GM12878 (cell line): ENCODE measurements around the gene PIP4K2A. TPM values are rescaled to one million over a fixed set of nuclear protein-coding genes. Genes with fewer than 3 reads are reported as not detected.
A peak's percentile ranks its signal among the peaks of the same experiment; 100 is the strongest.

Source experiments
- ATAC-seq: fragments of 200-7000 bp; cut with Tn5 transposase; 3 replicates; pipeline ENCODE4 v1.9.1; 2020; ENCODE audit warnings: mild to moderate bottlenecking, moderate library complexity
- BruUV-seq: library from RNA; stranded (reverse); fragments of 400-500 nt; replicated peaks from 2 replicates; lab custom pipeline; 2021; lab: Mats Ljungman, UMichigan
- CTCF ChIA-PET: fragments of 300-600 bp; sonication (Branson Sonifier 250); formaldehyde crosslinking; extraction: SDS; loops from one replicate; lab custom pipeline; 2021; ENCODE audit warnings: inconsistent platforms; lab: Yijun Ruan, JAX
- POLR2A ChIA-PET: fragments of 350-600 bp; formaldehyde crosslinking; extraction: SDS; loops from one replicate; lab custom pipeline; 2021; ENCODE audit warnings: inconsistent platforms; lab: Charles Lee
- RAD21 ChIA-PET: fragments of 300-600 bp; sonication (Branson Sonifier 250); formaldehyde crosslinking; loops from one replicate; lab custom pipeline; 2023; ENCODE audit warnings: antibody characterized with exemption; ENCODE audit not compliant: unreplicated experiment; lab: Charles Lee
- SMC1A ChIA-PET: fragments of 300-600 bp; sonication (Branson Sonifier 250); formaldehyde crosslinking; loops from one replicate; lab custom pipeline; 2023; ENCODE audit not compliant: unreplicated experiment, uncharacterized antibody; lab: Charles Lee
- DNase-seq: peaks from one replicate; pipeline ENCODE4 v3.0.0-alpha.2; 2011; ENCODE audit warnings: low read depth, low spot score
- FAIRE-seq: peaks from 3 replicates; lab custom pipeline; 2011; peaks lifted over from hg19 to GRCh38; lab: Jason Lieb, UNC
- H2AFZ ChIP-seq: 2 replicates; pipeline ENCODE4 v1.6.0; 2011; ENCODE audit warnings: low read depth, low read length, control low read depth; ENCODE audit not compliant: control insufficient read depth
- H3K27ac ChIP-seq: 2 replicates; pipeline ENCODE4 v1.5.1; 2011; ENCODE audit warnings: control low read depth; ENCODE audit not compliant: control insufficient read depth, insufficient read depth
- H3K27me3 ChIP-seq, 2 experiments: replicated peaks in 1 of 2; 2 replicates each; pipeline versions ENCODE4 v1.6.0 to v1.6.1; 2011; ENCODE audit warnings: low read length in 1 of 2; ENCODE audit not compliant: control insufficient read depth in 2 of 2, insufficient read depth in 2 of 2
- H3K36me3 ChIP-seq, 2 experiments: 2 replicates each; pipeline ENCODE4 v1.5.1; 2011; ENCODE audit warnings: low read length in 1 of 2; ENCODE audit not compliant: control insufficient read depth in 2 of 2, insufficient read depth in 2 of 2
- H3K4me1 ChIP-seq: 2 replicates; pipeline ENCODE4 v1.6.1; 2011; ENCODE audit warnings: mild to moderate bottlenecking, low read length, moderate library complexity, mixed read lengths; ENCODE audit not compliant: control insufficient read depth, insufficient read depth
- H3K4me2 ChIP-seq: 2 replicates; pipeline ENCODE4 v1.6.0; 2011; ENCODE audit warnings: control low read depth; ENCODE audit not compliant: control insufficient read depth, insufficient read depth
- H3K4me3 ChIP-seq: fragments of 200-600 bp; sonication (generic); 2 replicates; pipeline ENCODE4 v1.5.1; 2016
- H3K79me2 ChIP-seq: 2 replicates; pipeline ENCODE4 v1.6.0; 2011; ENCODE audit warnings: low read length; ENCODE audit not compliant: control insufficient read depth, insufficient read depth
- H3K9ac ChIP-seq: 2 replicates; pipeline ENCODE4 v1.8.0; 2011; ENCODE audit warnings: low read length, control low read depth, mixed read lengths; ENCODE audit not compliant: control insufficient read depth, insufficient read depth
- H3K9me3 ChIP-seq: replicated peaks from 3 replicates; pipeline ENCODE4 v1.5.1; 2011; ENCODE audit warnings: mild to moderate bottlenecking, low read length; ENCODE audit not compliant: control insufficient read depth, insufficient read depth
- H4K20me1 ChIP-seq: 2 replicates; pipeline ENCODE4 v1.6.0; 2011; ENCODE audit not compliant: control insufficient read depth, insufficient read depth
- BMI1 ChIP-seq: fragments of 450-650 bp; IDR thresholded peaks from 2 replicates; pipeline ENCODE4 v1.6.1; 2016; ENCODE audit warnings: mild to moderate bottlenecking, moderate library complexity, borderline replicate concordance
- CBFB ChIP-seq: IDR thresholded peaks from 2 replicates; pipeline ENCODE4 v1.6.1; 2016; ENCODE audit warnings: antibody characterized with exemption, low read depth
- CREM ChIP-seq: IDR thresholded peaks from 2 replicates; pipeline ENCODE4 v1.6.1; 2014; ENCODE audit warnings: antibody characterized with exemption, low read depth
- EGR1 ChIP-seq, 2 experiments: IDR thresholded peaks; 1 replicate in 1 of 2; 2 replicates in 1 of 2; pipeline ENCODE4 v1.6.1; 2011 to 2012; ENCODE audit warnings: low read depth in 2 of 2, low read length in 2 of 2, borderline replicate concordance in 1 of 2, mild to moderate bottlenecking in 1 of 2, moderate library complexity in 1 of 2
- FOXK2 ChIP-seq: fragments of 450-650 bp; IDR thresholded peaks from 2 replicates; pipeline ENCODE4 v1.6.1; 2017; ENCODE audit warnings: mild to moderate bottlenecking, moderate library complexity
- HCFC1 ChIP-seq: fragments of 150-350 bp; IDR thresholded peaks from 2 replicates; pipeline ENCODE4 v1.6.1; 2014; ENCODE audit warnings: low read length
- HDGF ChIP-seq: fragments of 450-650 bp; IDR thresholded peaks from 2 replicates; pipeline ENCODE4 v1.6.1; 2016; ENCODE audit warnings: antibody characterized with exemption
- JUNB ChIP-seq: IDR thresholded peaks from 2 replicates; pipeline ENCODE4 v1.6.1; 2016; ENCODE audit warnings: antibody characterized with exemption, mild to moderate bottlenecking
- KDM1A ChIP-seq: fragments of 200-600 bp; sonication (generic); IDR thresholded peaks from 2 replicates; pipeline ENCODE4 v1.6.1; 2016; ENCODE audit warnings: borderline replicate concordance
- MTA2 ChIP-seq: fragments of 450-650 bp; IDR thresholded peaks from 2 replicates; pipeline ENCODE4 v1.6.1; 2016; ENCODE audit warnings: low read depth, mild to moderate bottlenecking, moderate library complexity
- NR2F1 ChIP-seq: fragments of 450-650 bp; conservative IDR thresholded peaks from 2 replicates; pipeline ENCODE4 v1.6.1; 2017; ENCODE audit warnings: mild to moderate bottlenecking
- PAX8 ChIP-seq: fragments of 450-650 bp; IDR thresholded peaks from 2 replicates; pipeline ENCODE4 v1.6.1; 2017; ENCODE audit warnings: mild to moderate bottlenecking, moderate library complexity
- SPI1 ChIP-seq: IDR thresholded peaks from 2 replicates; pipeline ENCODE4 v1.6.1; 2011; ENCODE audit warnings: low read depth, mild to moderate bottlenecking, low read length, moderate library complexity, borderline replicate concordance; ENCODE audit not compliant: insufficient read depth
- ZBTB40 ChIP-seq: fragments of 450-650 bp; IDR thresholded peaks from 2 replicates; pipeline ENCODE4 v1.6.1; 2016; ENCODE audit warnings: mild to moderate bottlenecking, moderate library complexity, borderline replicate concordance
- WGBS: methylation state at CpG from one replicate; pipeline ENCODE4 v1.1.6; 2016; ENCODE audit warnings: low lambda C conversion rate; ENCODE audit not compliant: insufficient replicate concordance, insufficient coverage; ENCODE audit errors: missing lambda C conversion rate; 5-methylcytosine and 5-hydroxymethylcytosine counted together
- in situ Hi-C: fragments of 300-500 bp; cut with MboI; formaldehyde crosslinking; loops from 9 replicates; pipeline ENCODE4 v1.14.3; 2018; ENCODE audit warnings: mixed read lengths
- intact Hi-C: fragments of 100-400 bp; cut with micrococcal nuclease; formaldehyde crosslinking; loops from one replicate; pipeline ENCODE4 v1.14.2; 2022; ENCODE audit not compliant: unreplicated experiment
- polyA plus RNA-seq, 11 experiments: library from polyadenylated mRNA; depleted of rRNA in 4 of 11; unstranded in 6 of 11; stranded (reverse) in 5 of 11; fragments of >200 nt; fragmentation: Nextera tagmentation in 4 of 11; fragmentation: Illumina TruSeq in 1 of 11; extraction: Ambion mirVana in 4 of 11; extraction: Trizol in 1 of 11; gene quantifications; 1 replicate in 1 of 11; 2 replicates in 10 of 11; pipeline versions ENCODE4 v1.2.1 to v1.2.3, GENCODE V29; 2011 to 2016; ENCODE audit warnings: inconsistent platforms in 2 of 11, missing spikeins in 2 of 11, low read depth in 1 of 11
- total RNA-seq, 4 experiments: library from RNA; depleted of rRNA in 3 of 4; stranded (reverse); fragments of >200 nt in 3 of 4; fragmentation: Illumina TruSeq in 1 of 4; extraction: Trizol in 1 of 4; gene quantifications; 2 replicates each; pipeline versions ENCODE4 v1.2.1 to v1.2.3, GENCODE V29; 2013 to 2021

PIP4K2A gene
- total and polyA plus RNA-seq, 10 of the 15 experiments (the other 5 are each of a cell fraction or from before 2014, with no cell fraction given): 54.3 to 139 (median 84.4) TPM

DNA sequence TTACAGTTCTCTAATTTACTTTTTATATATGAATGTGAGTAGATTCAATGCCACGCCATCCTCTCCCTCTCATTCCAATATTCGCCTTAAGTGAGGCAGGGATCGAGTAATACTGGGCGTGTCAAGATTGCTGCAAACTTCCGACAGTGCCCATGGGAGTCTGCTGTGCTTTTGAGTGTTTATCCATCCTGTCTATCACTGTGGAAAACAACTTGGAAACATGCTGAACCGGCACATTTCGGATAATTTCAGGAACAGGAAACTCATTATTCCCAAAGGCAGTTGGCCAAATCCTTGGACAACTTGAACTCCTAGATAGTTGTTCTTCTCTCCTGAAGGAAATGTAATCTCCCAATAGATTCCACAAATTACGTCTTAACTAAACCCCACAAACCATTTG, 28.5 kb downstream of the PIP4K2A start:
- peaks cover 3% of the 10 kb centered on the region; the same call in 1 of the 2 replicates for H4K20me1 ChIP-seq
- POLR2A ChIA-PET: interaction anchor here (0.8 to 3.4 kb wide), 4 partner anchors 9 to 86 kb away, joined by 4 to 12 read pairs (median 8); no protein-coding TSS in a partner anchor
- WGBS: 93% methylated on average over 8 of the region's 8 CpGs
- H3K27ac ChIP-seq: no peak overlapping the region
- TF ChIP-seq JUNB (no peak), HCFC1 (no peak), FOXK2 (no peak)
- no peak for ATAC-seq
- H3K9me3 ChIP-seq: no peaks in the 10 kb centered on the region
- peaks cover 99% of the 10 kb centered on the region for H3K79me2 ChIP-seq
- no peak overlapping the region for H3K9ac ChIP-seq
- RAD21 ChIA-PET: interaction anchor here (1.3 to 5.3 kb wide), 4 partner anchors 19 to 38 kb away, joined by 3 to 48 read pairs (median 15); no protein-coding TSS in a partner anchor
- H3K4me3 ChIP-seq: no peak overlapping the region
- no peak for DNase-seq
- SMC1A ChIA-PET: interaction anchor here (1.1 to 11.0 kb wide), 6 partner anchors 9 to 36 kb away, joined by 4 to 107 read pairs (median 26); no protein-coding TSS in a partner anchor
- peaks cover 40% of the 10 kb centered on the region for H3K4me1 ChIP-seq
- H2AFZ ChIP-seq: no peak overlapping the region
- intact Hi-C loops (no loop called here), in situ Hi-C loops (no loop called here)
- CTCF ChIA-PET: interaction anchor here (1.8 kb wide), 2 partner anchors 14 to 17 kb away, joined by 3 to 5 read pairs; no protein-coding TSS in a partner anchor
- no peaks in the 10 kb centered on the region for H3K27me3 ChIP-seq
- no peak for FAIRE-seq
- H3K4me2 ChIP-seq: no peak overlapping the region
- no TSS peak for BruUV-seq
- H3K36me3 ChIP-seq: no peaks in the 10 kb centered on the region; a peak in 2 of 4 replicates

DNA sequence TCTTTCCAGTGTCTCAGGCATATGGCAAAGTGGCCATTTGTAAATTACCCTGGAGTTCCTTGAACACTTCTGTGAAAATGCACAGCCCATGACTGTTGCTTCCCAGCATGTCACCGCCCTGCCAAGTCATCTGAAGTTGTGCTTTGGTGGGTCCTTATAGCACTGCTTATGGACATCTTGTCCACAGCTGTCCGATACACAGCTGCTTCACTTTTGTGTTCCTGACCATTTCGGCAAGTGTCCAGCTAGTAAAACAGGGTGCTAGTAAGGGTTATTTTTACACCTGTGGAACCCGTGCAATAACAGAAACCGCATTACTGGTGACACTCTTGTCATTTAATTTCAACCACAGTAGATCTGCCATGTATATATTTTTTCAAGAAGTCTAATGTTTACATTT, 29.7 kb downstream of the PIP4K2A start:
- Histone ChIP-seq H2AFZ (no peak overlapping the region), H3K79me2 (peaks cover 99% of the 10 kb centered on the region), H3K4me2 (peak overlapping the region; percentile 94; the same call in 1 of the 2 replicates), H3K4me1 (peaks cover 40% of the 10 kb centered on the region), H3K9ac (no peak overlapping the region), H3K4me3 (no peak overlapping the region), H3K27ac (peak overlapping the region; percentile 82), H4K20me1 (peaks cover 3% of the 10 kb centered on the region; the same call in 1 of the 2 replicates), H3K27me3 (no peaks in the 10 kb centered on the region), H3K36me3 (no peaks in the 10 kb centered on the region; a peak in 2 of 4 replicates), H3K9me3 (no peaks in the 10 kb centered on the region)
- ATAC-seq: no peak
- intact Hi-C loops (no loop called here), in situ Hi-C loops (no loop called here)
- BruUV-seq: no TSS peak
- 17% methylated on average over 5 of the region's 5 CpGs for WGBS
- ChIA-PET CTCF (interaction anchor here (0.6 to 1.8 kb wide), 7 partner anchors 9 to 79 kb away, joined by 3 to 5 read pairs (median 3); no protein-coding TSS in a partner anchor), SMC1A (interaction anchor here (0.6 to 11.0 kb wide), 13 partner anchors 8 to 300 kb away, joined by 3 to 107 read pairs (median 16); partner anchors contain the start of gene PIP4K2A), RAD21 (interaction anchor here (0.5 to 5.3 kb wide), 12 partner anchors 9 to 79 kb away, joined by 3 to 48 read pairs (median 6); no protein-coding TSS in a partner anchor), POLR2A (interaction anchor here (0.7 to 3.4 kb wide), 8 partner anchors 16 to 80 kb away, joined by 3 to 12 read pairs (median 4); no protein-coding TSS in a partner anchor)
- no peak for FAIRE-seq
- no peak for DNase-seq
- TF ChIP-seq MTA2 (0 out of 2 replicates have a peak, but pooled peaks have one; percentile 21), KDM1A (no peak), CREM (0 out of 2 replicates have a peak, but pooled peaks have one; percentile 8), CBFB (peak; percentile 22; the same call in 1 of the 2 replicates), HCFC1 (no peak), SPI1 (no peak), EGR1 (IDR thresholded peaks at IDR 0.05; ENCODE audit: borderline replicate concordance in 1 of 2, low read depth in 2 of 2, low read length in 2 of 2) (no peak), HDGF (no peak), BMI1 (no peak), ZBTB40 (no peak), PAX8 (no peak), NR2F1 (no peak)
